HCT116 (cell line): ENCODE results near the gene BPIFB3. TPM values are rescaled to one million over a fixed set of nuclear protein-coding genes. Genes with fewer than 3 reads are reported as not detected.

Experiments
- ATAC-seq: fragments of 200-7000 bp; cut with Tn5 transposase; 2 replicates; pipeline ENCODE4 v1.9.1; 2020; ENCODE audit warnings: mild to moderate bottlenecking, moderate library complexity
- BruUV-seq: library from RNA; stranded (reverse); fragments of 400-500 nt; replicated peaks from 2 replicates; lab custom pipeline; 2021; lab: Mats Ljungman, UMichigan
- CTCF ChIA-PET: fragments of 300-600 bp; sonication (Branson Sonifier 250); formaldehyde crosslinking; loops from one replicate; lab custom pipeline; 2021; ENCODE audit warnings: antibody characterized with exemption; lab: Charles Lee
- POLR2A ChIA-PET: fragments of 300-600, 350-600 bp; sonication (Branson Sonifier 250); formaldehyde crosslinking; loops from one replicate; lab custom pipeline; 2021; ENCODE audit warnings: antibody characterized with exemption; lab: Charles Lee
- RAD21 ChIA-PET, 2 experiments: fragments of 300-600 bp; sonication (Branson Sonifier 250); formaldehyde crosslinking; loops; one replicate each; lab custom pipeline; 2023; ENCODE audit warnings: low total read pairs in 2 of 2; ENCODE audit not compliant: uncharacterized antibody in 2 of 2, unreplicated experiment in 2 of 2, low non-redundant PET in 1 of 2; lab: Charles Lee
- DNase-seq: peaks from one replicate; pipeline ENCODE4 v3.0.0-alpha.2; 2010; ENCODE audit warnings: low read depth, low spot score
- H2AFZ ChIP-seq: fragments of 200-600 bp; shearing (Covaris generic), sonication (generic); 2 replicates; pipeline ENCODE4 v1.6.1; 2017; ENCODE audit warnings: low read depth, mixed run types, mixed read lengths, antibody characterized with exemption, low read length; ENCODE audit not compliant: poor library complexity, severe bottlenecking
- H3K27ac ChIP-seq: 2 replicates; pipeline ENCODE4 v1.5.1; 2012; ENCODE audit warnings: low read depth, low read length
- H3K27me3 ChIP-seq: fragments of 200-600 bp; sonication (generic); 2 replicates; pipeline ENCODE4 v1.6.1; 2016; ENCODE audit warnings: mixed run types, low read length, mixed read lengths; ENCODE audit not compliant: insufficient read depth
- H3K36me3 ChIP-seq, 2 experiments: fragments of 200-500 bp in 1 of 2; fragments of 200-600 bp in 1 of 2; sonication (Bioruptor generic) in 1 of 2; sonication (generic) in 1 of 2; 2 replicates each; pipeline versions ENCODE4 v1.5.1 to v1.6.1; 2014 to 2016; ENCODE audit warnings: low read length in 2 of 2, inconsistent platforms in 1 of 2, mixed read lengths in 1 of 2, mixed run types in 1 of 2; ENCODE audit not compliant: insufficient read depth in 2 of 2, control insufficient read depth in 1 of 2
- H3K4me1 ChIP-seq, 2 experiments: fragments of 200-600 bp in 1 of 2; sonication (generic) in 1 of 2; 2 replicates each; pipeline versions ENCODE4 v1.5.1 to v1.6.1; 2012 to 2017; ENCODE audit warnings: low read length in 2 of 2, inconsistent platforms in 1 of 2, mild to moderate bottlenecking in 1 of 2, mixed read lengths in 1 of 2, mixed run types in 1 of 2, moderate library complexity in 1 of 2; ENCODE audit not compliant: insufficient read depth in 2 of 2, control insufficient read depth in 1 of 2
- H3K4me2 ChIP-seq: fragments of 200-600 bp; sonication (generic); 2 replicates; pipeline ENCODE4 v1.6.1; 2017; ENCODE audit warnings: mixed run types, low read length, mixed read lengths
- H3K4me3 ChIP-seq, 2 experiments: fragments of 200-600 bp in 1 of 2; sonication (generic) in 1 of 2; replicated peaks in 1 of 2; 2 replicates each; pipeline ENCODE4 v1.5.1; 2011 to 2016; ENCODE audit warnings: low read length in 2 of 2, control low read depth in 1 of 2, low read depth in 1 of 2, mild to moderate bottlenecking in 1 of 2, mixed read lengths in 1 of 2, mixed run types in 1 of 2
- H3K79me2 ChIP-seq: fragments of 200-600 bp; sonication (generic); 2 replicates; pipeline ENCODE4 v1.6.1; 2017; ENCODE audit warnings: mild to moderate bottlenecking, mixed run types, low read length, moderate library complexity, mixed read lengths; ENCODE audit not compliant: insufficient read depth
- H3K9ac ChIP-seq: fragments of 200-600 bp; sonication (generic); 2 replicates; pipeline ENCODE4 v1.6.1; 2016; ENCODE audit warnings: low read length, mixed read lengths
- H3K9me2 ChIP-seq: fragments of 200-600 bp; sonication (generic), shearing (Covaris generic); 2 replicates; pipeline ENCODE4 v1.6.1; 2017; ENCODE audit warnings: mixed run types, mild to moderate bottlenecking, moderate library complexity; ENCODE audit not compliant: insufficient read depth
- H3K9me3 ChIP-seq, 2 experiments: fragments of 200-500 bp in 1 of 2; fragments of 200-600 bp in 1 of 2; sonication (Bioruptor generic) in 1 of 2; sonication (generic) in 1 of 2; 2 replicates each; pipeline ENCODE4 v1.6.1; 2014 to 2017; ENCODE audit warnings: low read length in 2 of 2, mixed read lengths in 2 of 2, inconsistent platforms in 1 of 2, low read depth in 1 of 2, mild to moderate bottlenecking in 1 of 2, mixed run types in 1 of 2, moderate library complexity in 1 of 2; ENCODE audit not compliant: control insufficient read depth in 1 of 2, insufficient read depth in 1 of 2
- H4K20me1 ChIP-seq: fragments of 200-600 bp; sonication (generic), shearing (Covaris generic); 2 replicates; pipeline ENCODE4 v1.6.1; 2017; ENCODE audit warnings: mixed run types, mild to moderate bottlenecking, moderate library complexity; ENCODE audit not compliant: insufficient read depth
- CBX3 ChIP-seq: IDR thresholded peaks from 2 replicates; pipeline ENCODE4 v1.6.1; 2012; ENCODE audit warnings: low read depth
- ELF1 ChIP-seq: IDR thresholded peaks from 2 replicates; pipeline ENCODE4 v1.6.1; 2012; ENCODE audit warnings: low read depth, borderline replicate concordance
- REST ChIP-seq: IDR thresholded peaks from 2 replicates; pipeline ENCODE4 v1.6.1; 2012; ENCODE audit warnings: low read depth
- ZFX ChIP-seq: fragments of 450-650 bp; IDR thresholded peaks from 2 replicates; pipeline ENCODE4 v1.6.1; 2017
- ZNF274 ChIP-seq: fragments of 200-500 bp; sonication (Bioruptor generic); IDR thresholded peaks from 2 replicates; pipeline ENCODE4 v1.6.1; 2014; ENCODE audit warnings: mild to moderate bottlenecking, low read depth, low read length, inconsistent platforms
- intact Hi-C: fragments of 100-400 bp; cut with micrococcal nuclease; formaldehyde crosslinking; loops from 2 replicates; pipeline ENCODE4 v1.10.0; 2022
- total RNA-seq: library from RNA; stranded (reverse); gene quantifications from one replicate; pipeline ENCODE4 v1.2.1, GENCODE V29; 2021; ENCODE audit not compliant: unreplicated experiment

The BPIFB3 gene
- total RNA-seq, 1 experiment from 2014 or later: not detected

- Histone ChIP-seq H2AFZ (no peak overlapping the region), H3K4me1 (no peaks in the 10 kb centered on the region), H4K20me1 (no peaks in the 10 kb centered on the region), H3K9me3 (no peaks in the 10 kb centered on the region; a peak in 1 of 4 replicates), H3K4me2 (no peak overlapping the region), H3K9ac (no peak overlapping the region), H3K4me3 (no peak overlapping the region), H3K79me2 (no peaks in the 10 kb centered on the region), H3K27me3 (peaks cover 26% of the 10 kb centered on the region; the same call in 1 of the 2 replicates), H3K9me2 (no peaks in the 10 kb centered on the region), H3K36me3 (no peaks in the 10 kb centered on the region), H3K27ac (no peak overlapping the region)
- DNase-seq: no peak
- no TSS peak for BruUV-seq
- TF ChIP-seq ZFX: no peak
- no peak for TF ChIP-seq ELF1
- TF ChIP-seq ZNF274: no peak
- no peak for ATAC-seq
- intact Hi-C loops: no loop called here
- ChIA-PET POLR2A (no interaction called here), RAD21 (no interaction called here), CTCF (no interaction called here)
These were observed 29.5 kb upstream of the BPIFB3 start for GRCh38 chr20:33024243-33024560.

GRCh38 chr20:33024609-33025317 is 28.9 kb upstream of the BPIFB3 start:
- POLR2A ChIA-PET: no interaction called here
- peaks cover 29% of the 10 kb centered on the region; the same call in 1 of the 2 replicates for H3K27me3 ChIP-seq

More at GRCh38 chr20:33024609-33025317, 28.9 kb upstream of the BPIFB3 start:
- no peak for ATAC-seq
- H3K9me2 ChIP-seq: no peaks in the 10 kb centered on the region
- ChIA-PET CTCF (no interaction called here), RAD21 (no interaction called here)
- H3K4me1 ChIP-seq: no peaks in the 10 kb centered on the region
- H3K27ac ChIP-seq: no peak overlapping the region
- no peak overlapping the region for H2AFZ ChIP-seq
- BruUV-seq: no TSS peak
- no peak overlapping the region for H3K9ac ChIP-seq
- no peak for TF ChIP-seq CBX3
- no peak for TF ChIP-seq REST
- intact Hi-C loops: no loop called here
- no peak overlapping the region for H3K4me3 ChIP-seq
- no peak for DNase-seq
- H3K36me3 ChIP-seq: no peaks in the 10 kb centered on the region
- H3K79me2 ChIP-seq: no peaks in the 10 kb centered on the region
- H4K20me1 ChIP-seq: no peaks in the 10 kb centered on the region
- no peak overlapping the region for H3K4me2 ChIP-seq
- no peaks in the 10 kb centered on the region; a peak in 1 of 4 replicates for H3K9me3 ChIP-seq
